Measurements from ENCODE around the gene TRIM24. TPM values are rescaled to one million over a fixed set of nuclear protein-coding genes. Genes with fewer than 3 reads are reported as not detected.

TRIM24 gene
- total and polyA plus RNA-seq, 2 experiments from 2014 or later, result 47.8 to 63.1 TPM

DNA sequence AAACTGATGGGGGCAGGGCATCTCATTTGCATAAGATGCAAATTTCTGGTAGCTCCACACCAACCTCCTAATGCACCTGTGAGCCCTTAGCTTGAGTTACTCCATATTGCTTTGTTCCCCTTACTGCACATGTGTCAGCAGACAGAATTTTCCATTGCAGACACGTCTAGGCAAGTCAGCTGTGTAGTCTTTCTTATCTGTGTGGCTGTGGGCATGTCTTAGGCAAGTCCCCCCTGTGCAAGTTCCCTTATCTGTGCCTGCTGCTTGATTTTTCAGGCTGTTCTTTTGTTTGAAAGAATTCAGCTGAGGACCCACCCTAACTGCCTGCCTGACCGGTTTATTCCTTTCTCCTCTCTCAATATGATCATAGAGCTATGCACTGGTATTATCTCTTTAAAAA is 28.5 kb upstream of the TRIM24 start:
- TF ChIP-seq, protein P1, sequence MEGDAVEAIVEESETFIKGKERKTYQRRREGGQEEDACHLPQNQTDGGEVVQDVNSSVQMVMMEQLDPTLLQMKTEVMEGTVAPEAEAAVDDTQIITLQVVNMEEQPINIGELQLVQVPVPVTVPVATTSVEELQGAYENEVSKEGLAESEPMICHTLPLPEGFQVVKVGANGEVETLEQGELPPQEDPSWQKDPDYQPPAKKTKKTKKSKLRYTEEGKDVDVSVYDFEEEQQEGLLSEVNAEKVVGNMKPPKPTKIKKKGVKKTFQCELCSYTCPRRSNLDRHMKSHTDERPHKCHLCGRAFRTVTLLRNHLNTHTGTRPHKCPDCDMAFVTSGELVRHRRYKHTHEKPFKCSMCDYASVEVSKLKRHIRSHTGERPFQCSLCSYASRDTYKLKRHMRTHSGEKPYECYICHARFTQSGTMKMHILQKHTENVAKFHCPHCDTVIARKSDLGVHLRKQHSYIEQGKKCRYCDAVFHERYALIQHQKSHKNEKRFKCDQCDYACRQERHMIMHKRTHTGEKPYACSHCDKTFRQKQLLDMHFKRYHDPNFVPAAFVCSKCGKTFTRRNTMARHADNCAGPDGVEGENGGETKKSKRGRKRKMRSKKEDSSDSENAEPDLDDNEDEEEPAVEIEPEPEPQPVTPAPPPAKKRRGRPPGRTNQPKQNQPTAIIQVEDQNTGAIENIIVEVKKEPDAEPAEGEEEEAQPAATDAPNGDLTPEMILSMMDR (IDR thresholded peaks at IDR 0.05; ENCODE audit: poor library complexity), result no peak
- no peak for TF ChIP-seq EZH2phosphoT487 (IDR thresholded peaks at IDR 0.05; ENCODE audit: low read depth, severe bottlenecking, unreplicated experiment)
- TF ChIP-seq EZH2 (IDR thresholded peaks at IDR 0.05; ENCODE audit: borderline replicate concordance), result no peak
- Histone ChIP-seq H3K4me3 (no peak overlapping the region), H3K9me3 (ENCODE audit: low read depth) (no peaks in the 10 kb centered on the region), H3K27me3 (no peaks in the 10 kb centered on the region), H3K9me2 (replicated peaks; ENCODE audit: insufficient read depth) (no peaks in the 10 kb centered on the region), H3K27ac (no peak overlapping the region), H3K36me3 (replicated peaks; ENCODE audit: insufficient read depth, low read depth) (no peaks in the 10 kb centered on the region), H3K79me2 (no peaks in the 10 kb centered on the region), H4K20me1 (ENCODE audit: insufficient read depth, poor library complexity, severe bottlenecking) (no peaks in the 10 kb centered on the region), H2AFZ (no peak overlapping the region), H3K4me1 (ENCODE audit: insufficient read depth) (no peaks in the 10 kb centered on the region), H3K4me2 (no peak overlapping the region)
- no peak for DNase-seq (ENCODE audit: low spot score)
- 76% methylated on average over 2 of the region's 2 CpGs for WGBS (ENCODE audit: low lambda C conversion rate, missing lambda C conversion rate)

DNA sequence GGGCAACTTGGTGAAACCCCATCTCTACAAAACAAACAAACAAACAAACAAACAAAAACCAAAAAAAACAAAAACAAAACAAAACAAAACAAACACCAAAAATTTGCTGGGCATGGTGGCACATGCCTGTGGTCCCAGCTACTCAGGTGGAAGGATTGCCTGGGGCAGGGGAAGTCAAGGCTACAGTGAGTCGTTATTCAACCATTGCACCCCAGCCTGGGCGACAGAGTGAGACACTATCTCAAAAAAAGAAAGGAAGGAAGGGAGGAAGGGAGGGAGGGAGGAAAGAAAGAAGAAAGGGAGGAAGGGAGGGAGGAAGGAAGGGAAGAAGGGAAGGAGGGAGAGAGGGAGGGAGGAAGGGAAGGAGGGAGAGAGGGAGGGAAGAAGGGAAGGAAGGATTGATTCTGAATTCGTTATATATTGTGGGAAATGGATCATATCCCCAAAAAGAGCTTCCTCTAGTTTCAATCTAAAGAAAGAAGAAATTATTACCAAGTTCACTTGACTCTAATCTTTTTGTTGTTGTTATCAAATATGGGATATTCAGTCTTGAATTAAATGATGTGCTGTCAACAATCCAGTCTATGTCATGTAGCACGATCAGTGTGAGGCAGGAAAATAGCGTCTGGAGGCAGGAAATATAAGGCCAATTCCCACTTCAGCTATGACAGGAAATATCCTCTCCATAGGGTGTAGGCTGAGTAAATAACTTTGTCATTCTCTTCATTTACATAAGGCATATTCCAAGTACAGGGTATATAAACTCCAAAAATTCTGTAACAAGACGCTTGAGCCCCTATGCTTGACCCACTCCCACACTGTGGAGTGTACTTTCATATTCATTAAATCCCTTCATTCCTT is 26.2 kb upstream of the TRIM24 start:
- H4K20me1 ChIP-seq (ENCODE audit: insufficient read depth, poor library complexity, severe bottlenecking), result no peaks in the 10 kb centered on the region
- no peaks in the 10 kb centered on the region for H3K27me3 ChIP-seq
- no peaks in the 10 kb centered on the region for H3K9me3 ChIP-seq (ENCODE audit: low read depth)
- WGBS (ENCODE audit: low lambda C conversion rate, missing lambda C conversion rate), result 88% methylated on average over 6 of the region's 6 CpGs
- H3K4me2 ChIP-seq, result no peak overlapping the region
- no peak overlapping the region for H3K4me3 ChIP-seq
- H3K9me2 ChIP-seq (replicated peaks; ENCODE audit: insufficient read depth), result no peaks in the 10 kb centered on the region
- H3K4me1 ChIP-seq (ENCODE audit: insufficient read depth), result no peaks in the 10 kb centered on the region
- H3K36me3 ChIP-seq (replicated peaks; ENCODE audit: insufficient read depth, low read depth), result no peaks in the 10 kb centered on the region
- DNase-seq (ENCODE audit: low spot score), result no peak
- no peak for TF ChIP-seq EZH2 (IDR thresholded peaks at IDR 0.05; ENCODE audit: borderline replicate concordance)
- no peak for TF ChIP-seq EZH2phosphoT487 (IDR thresholded peaks at IDR 0.05; ENCODE audit: low read depth, severe bottlenecking, unreplicated experiment)
- TF ChIP-seq, protein P1 (IDR thresholded peaks at IDR 0.05; ENCODE audit: poor library complexity), result no peak
- no peak overlapping the region for H3K27ac ChIP-seq
- no peaks in the 10 kb centered on the region for H3K79me2 ChIP-seq
- no peak overlapping the region for H2AFZ ChIP-seq

DNA sequence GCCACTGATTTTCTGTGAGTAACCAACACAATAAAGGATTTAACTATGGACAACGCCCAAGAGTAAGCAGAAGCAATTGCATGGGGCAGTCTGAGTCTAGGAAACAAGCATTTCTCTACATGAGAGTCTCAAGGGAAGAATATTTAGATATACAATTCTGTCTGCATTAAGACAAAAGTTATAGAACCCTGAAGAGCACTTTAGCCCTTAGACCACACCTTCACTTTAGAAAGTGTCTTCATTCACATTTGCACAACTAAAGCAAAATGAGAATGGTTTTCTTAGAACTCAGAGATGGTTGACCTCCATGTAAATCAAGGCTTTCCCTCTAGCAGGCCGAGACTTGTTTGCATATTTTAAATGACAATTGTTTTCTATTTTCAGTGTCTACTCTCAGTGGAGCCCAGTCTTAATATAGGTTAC is 25.5 kb upstream of the TRIM24 start:
- Histone ChIP-seq H3K27ac (no peak overlapping the region), H3K4me3 (no peak overlapping the region), H3K4me1 (ENCODE audit: insufficient read depth) (no peaks in the 10 kb centered on the region), H4K20me1 (ENCODE audit: insufficient read depth, poor library complexity, severe bottlenecking) (no peaks in the 10 kb centered on the region), H2AFZ (no peak overlapping the region), H3K9me3 (ENCODE audit: low read depth) (no peaks in the 10 kb centered on the region), H3K36me3 (replicated peaks; ENCODE audit: insufficient read depth, low read depth) (no peaks in the 10 kb centered on the region), H3K9me2 (replicated peaks; ENCODE audit: insufficient read depth) (no peaks in the 10 kb centered on the region), H3K4me2 (no peak overlapping the region), H3K27me3 (no peaks in the 10 kb centered on the region), H3K79me2 (no peaks in the 10 kb centered on the region)
- TF ChIP-seq, protein P1 (IDR thresholded peaks at IDR 0.05; ENCODE audit: poor library complexity), result no peak
- TF ChIP-seq EZH2phosphoT487 (IDR thresholded peaks at IDR 0.05; ENCODE audit: low read depth, severe bottlenecking, unreplicated experiment), result no peak
- no peak for TF ChIP-seq EZH2 (IDR thresholded peaks at IDR 0.05; ENCODE audit: borderline replicate concordance)
- no peak for DNase-seq (ENCODE audit: low spot score)
- 83% methylated on average over 2 of the region's 2 CpGs for WGBS (ENCODE audit: low lambda C conversion rate, missing lambda C conversion rate)

Measured in hepatocyte (in vitro differentiated cells).